H9 (cell line): ENCODE measurements around the gene ITPKA. TPM values are rescaled to one million over a fixed set of nuclear protein-coding genes. Genes with fewer than 3 reads are reported as not detected.

Experiments
- DNase-seq: peaks from one replicate; pipeline ENCODE4 v3.0.0-alpha.2; 2017
- H2AFZ ChIP-seq: one replicate; pipeline ENCODE4 v1.6.1; 2013; ENCODE audit warnings: mild to moderate bottlenecking, low read length, control low read depth, moderate library complexity
- H2AK5ac ChIP-seq: 2 replicates; pipeline ENCODE4 v1.6.1; 2013; ENCODE audit warnings: low read length, control low read depth, mixed read lengths; ENCODE audit not compliant: insufficient read length
- H2BK120ac ChIP-seq: one replicate; pipeline ENCODE4 v1.6.1; 2013; ENCODE audit warnings: low read depth, mild to moderate bottlenecking, low read length, control low read depth, inconsistent platforms; ENCODE audit not compliant: poor library complexity, severe bottlenecking
- H2BK12ac ChIP-seq: 2 replicates; pipeline ENCODE4 v1.6.1; 2013; ENCODE audit warnings: low read length, control low read depth, mixed read lengths, low read depth; ENCODE audit not compliant: insufficient read length
- H2BK15ac ChIP-seq: 2 replicates; pipeline ENCODE4 v1.6.1; 2013; ENCODE audit warnings: low read depth, low read length, control low read depth
- H2BK20ac ChIP-seq: one replicate; pipeline ENCODE4 v1.6.1; 2013; ENCODE audit warnings: low read depth, mild to moderate bottlenecking, low read length, control low read depth, inconsistent platforms; ENCODE audit not compliant: poor library complexity, severe bottlenecking
- H2BK5ac ChIP-seq: 2 replicates; pipeline ENCODE4 v1.6.1; 2013; ENCODE audit warnings: low read length, control low read depth, mixed read lengths; ENCODE audit not compliant: insufficient read length
- H3K14ac ChIP-seq: 2 replicates; pipeline ENCODE4 v1.6.1; 2013; ENCODE audit warnings: low read length, control low read depth; ENCODE audit not compliant: insufficient read depth
- H3K18ac ChIP-seq: 2 replicates; pipeline ENCODE4 v1.6.1; 2013; ENCODE audit warnings: low read depth, mild to moderate bottlenecking, mixed read lengths, low read length, control low read depth; ENCODE audit not compliant: insufficient read length
- H3K23ac ChIP-seq: 2 replicates; pipeline ENCODE4 v1.6.1; 2013; ENCODE audit warnings: low read length, control low read depth, mixed read lengths, low read depth; ENCODE audit not compliant: insufficient read length
- H3K23me2 ChIP-seq: 2 replicates; pipeline ENCODE4 v1.6.1; 2013; ENCODE audit warnings: low read depth, mild to moderate bottlenecking, mixed read lengths, low read length, control low read depth; ENCODE audit not compliant: insufficient read length, poor library complexity, severe bottlenecking
- H3K27ac ChIP-seq: 2 replicates; pipeline ENCODE4 v1.5.1; 2013; ENCODE audit warnings: low read length, control low read depth, mixed read lengths, low read depth; ENCODE audit not compliant: insufficient read length
- H3K27me3 ChIP-seq: 2 replicates; pipeline ENCODE4 v1.6.1; 2013; ENCODE audit warnings: low read length, control low read depth, inconsistent platforms; ENCODE audit not compliant: insufficient read depth
- H3K4ac ChIP-seq: 2 replicates; pipeline ENCODE4 v1.6.1; 2013; ENCODE audit warnings: low read depth, mild to moderate bottlenecking, control low read depth, inconsistent platforms, low read length, moderate library complexity
- H3K4me1 ChIP-seq: 2 replicates; pipeline ENCODE4 v1.6.1; 2013; ENCODE audit warnings: low read length, control low read depth, inconsistent platforms; ENCODE audit not compliant: insufficient read depth
- H3K4me2 ChIP-seq: 2 replicates; pipeline ENCODE4 v1.6.1; 2013; ENCODE audit warnings: low read length, control low read depth, mixed read lengths; ENCODE audit not compliant: insufficient read length, insufficient read depth
- H3K56ac ChIP-seq: 2 replicates; pipeline ENCODE4 v1.6.1; 2013; ENCODE audit warnings: low read depth, mild to moderate bottlenecking, mixed read lengths, low read length, control low read depth; ENCODE audit not compliant: insufficient read length
- H3K79me1 ChIP-seq: 2 replicates; pipeline ENCODE4 v1.6.1; 2013; ENCODE audit warnings: low read depth, mild to moderate bottlenecking, moderate library complexity, low read length, control low read depth, inconsistent platforms; ENCODE audit not compliant: insufficient read depth, poor library complexity, severe bottlenecking
- H3K79me2 ChIP-seq: 2 replicates; pipeline ENCODE4 v1.6.1; 2013; ENCODE audit warnings: low read length, control low read depth, inconsistent platforms; ENCODE audit not compliant: insufficient read depth
- H3K9ac ChIP-seq: 2 replicates; pipeline ENCODE4 v1.6.1; 2013; ENCODE audit warnings: low read length, control low read depth, mixed read lengths; ENCODE audit not compliant: insufficient read length; ENCODE audit errors: extremely low read depth
- H3K9me3 ChIP-seq: one replicate; pipeline ENCODE4 v1.6.1; 2013; ENCODE audit warnings: low read depth, low read length, inconsistent platforms; ENCODE audit not compliant: control insufficient read depth
- H3T11ph ChIP-seq: one replicate; pipeline ENCODE4 v1.6.1; 2013; ENCODE audit warnings: mild to moderate bottlenecking, low read length, control low read depth, inconsistent platforms
- H4K20me1 ChIP-seq: one replicate; pipeline ENCODE4 v1.6.1; 2013; ENCODE audit not compliant: control insufficient read depth, insufficient read length, insufficient read depth
- H4K5ac ChIP-seq: 2 replicates; pipeline ENCODE4 v1.6.1; 2013; ENCODE audit warnings: low read depth, mild to moderate bottlenecking, mixed read lengths, low read length, control low read depth; ENCODE audit not compliant: insufficient read length
- H4K8ac ChIP-seq: replicated peaks from 2 replicates; pipeline ENCODE4 v1.6.1; 2013; ENCODE audit warnings: low read length, control low read depth, mixed read lengths, low read depth; ENCODE audit not compliant: insufficient read length
- H4K91ac ChIP-seq: 2 replicates; pipeline ENCODE4 v1.6.1; 2013; ENCODE audit warnings: low read depth, mild to moderate bottlenecking, moderate library complexity, mixed read lengths, low read length, control low read depth; ENCODE audit not compliant: insufficient read length
- H3K27ac Mint-ChIP-seq, 3 experiments: 2 replicates in 2 of 3; 3 replicates in 1 of 3; pipeline ENCODE4 v1.8.0; 2020 to 2021; ENCODE audit warnings: mixed read lengths in 3 of 3, mild to moderate bottlenecking in 1 of 3, moderate library complexity in 1 of 3
- H3K27me3 Mint-ChIP-seq: 2 replicates; pipeline ENCODE4 v1.8.0; 2021; ENCODE audit warnings: low read depth, mild to moderate bottlenecking, moderate library complexity, mixed read lengths
- H3K36me3 Mint-ChIP-seq, 3 experiments: 2 replicates in 2 of 3; 3 replicates in 1 of 3; pipeline ENCODE4 v1.8.0; 2020 to 2021; ENCODE audit warnings: low read depth in 3 of 3, mixed read lengths in 3 of 3; ENCODE audit not compliant: insufficient read depth in 1 of 3
- H3K4me1 Mint-ChIP-seq, 2 experiments: 2 replicates each; pipeline ENCODE4 v1.8.0; 2020; ENCODE audit warnings: mixed read lengths in 2 of 2
- H3K4me3 Mint-ChIP-seq, 2 experiments: 2 replicates in 1 of 2; 3 replicates in 1 of 2; pipeline ENCODE4 v1.8.0; 2020 to 2021; ENCODE audit warnings: mild to moderate bottlenecking in 2 of 2, mixed read lengths in 2 of 2, moderate library complexity in 1 of 2
- H3K9me3 Mint-ChIP-seq, 2 experiments: 2 replicates in 1 of 2; 3 replicates in 1 of 2; pipeline ENCODE4 v1.8.0; 2020; ENCODE audit warnings: mild to moderate bottlenecking in 2 of 2, mixed read lengths in 2 of 2, moderate library complexity in 1 of 2
- CTCF ChIP-seq: fragments of 200-600 bp; sonication (generic); conservative IDR thresholded peaks from 3 replicates; pipeline ENCODE4 v1.8.0; 2021; ENCODE audit warnings: antibody characterized with exemption, mild to moderate bottlenecking
- WGBS: extraction: QIAGEN DNeasy Blood & Tissue Kit; methylation state at CpG from one replicate; pipeline ENCODE4 v1.1.7; 2013; ENCODE audit warnings: missing lambda C conversion rate, low lambda C conversion rate, mixed read lengths; ENCODE audit not compliant: insufficient read length; ENCODE audit errors: extremely low coverage; 5-methylcytosine and 5-hydroxymethylcytosine counted together
- total RNA-seq: library from RNA; stranded (reverse); gene quantifications from 2 replicates; pipeline ENCODE4 v1.2.1, GENCODE V29; 2021

The ITPKA gene
- total RNA-seq, 1 experiment from 2014 or later, result 0.77 TPM

- Histone ChIP-seq H3K27me3 (no peaks in the 10 kb centered on the region), H2BK15ac (no peak overlapping the region), H3K79me2 (no peaks in the 10 kb centered on the region), H3K14ac (no peak overlapping the region), H2BK12ac (no peak overlapping the region), H3K9me3 (no peaks in the 10 kb centered on the region), H2BK5ac (no peak overlapping the region), H3K23me2 (no peaks in the 10 kb centered on the region), H4K91ac (no peak overlapping the region), H4K20me1 (no peaks in the 10 kb centered on the region), H3K23ac (no peak overlapping the region), H4K5ac (no peak overlapping the region), H4K8ac (no peak overlapping the region), H3K4me1 (no peaks in the 10 kb centered on the region), H3K18ac (no peak overlapping the region), H3K4me2 (no peak overlapping the region), H2BK20ac (no peak overlapping the region), H2BK120ac (no peak overlapping the region), H3K4ac (no peak overlapping the region), H3K56ac (no peak overlapping the region), H2AK5ac (no peak overlapping the region), H2AFZ (no peak overlapping the region), H3K79me1 (no peaks in the 10 kb centered on the region), H3K9ac (no peak overlapping the region), H3K27ac (no peak overlapping the region), H3T11ph (no peak overlapping the region)
- H3K36me3 Mint-ChIP-seq, result peaks cover 17 to 60% (median 59%) of the 10 kb centered on the region in 3 experiments; a peak in 6 of 7 replicates
- no peaks in the 10 kb centered on the region for H3K27me3 Mint-ChIP-seq
- no peaks in the 10 kb centered on the region; a peak in 1 of 5 replicates for H3K9me3 Mint-ChIP-seq
- H3K4me3 Mint-ChIP-seq, result no peak overlapping the region
- no peaks in the 10 kb centered on the region for H3K4me1 Mint-ChIP-seq
- peak overlapping the region in 1 of 3 experiments; percentile 44; a peak in 1 of 7 replicates for H3K27ac Mint-ChIP-seq
- TF ChIP-seq CTCF, result no peak
- DNase-seq, result no peak
- WGBS, result no CpG with 5 or more reads among the region's 5 CpGs
These were observed 29.4 kb downstream of the ITPKA start for GRCh38 chr15:41523097-41523496.
